OCI-LY3 (cell line): Measurements from ENCODE around the gene RNF152.

Experiments used
- H2AFZ ChIP-seq: fragments of 200-600, 300-600 bp; shearing (Covaris generic); 2 replicates; pipeline ENCODE4 v1.6.0; 2014; ENCODE audit warnings: antibody characterized with exemption, low read depth, low read length
- H3K27ac ChIP-seq: fragments of 200-600, 300-600 bp; sonication (generic); 2 replicates; pipeline ENCODE4 v1.5.1; 2014; ENCODE audit warnings: mild to moderate bottlenecking, low read length, moderate library complexity, mixed read lengths
- H3K27me3 ChIP-seq: fragments of 200-600, 300-600 bp; sonication (generic); 2 replicates; pipeline ENCODE4 v1.6.1; 2014; ENCODE audit warnings: low read depth, low read length, mixed read lengths
- H3K36me3 ChIP-seq: fragments of 200-600, 300-600 bp; sonication (generic); replicated peaks from 2 replicates; pipeline ENCODE3; 2014; ENCODE audit warnings: low read depth, low read length, mixed read lengths
- H3K4me1 ChIP-seq: fragments of 300-600, 200-600 bp; sonication (generic); 2 replicates; pipeline ENCODE4 v1.6.1; 2014; ENCODE audit warnings: low read length, mixed read lengths
- H3K4me2 ChIP-seq: fragments of 200-600, 300-600 bp; sonication (generic); 2 replicates; pipeline ENCODE4 v1.6.1; 2014; ENCODE audit warnings: low read length, mixed read lengths
- H3K4me3 ChIP-seq: fragments of 300-600, 200-600 bp; sonication (generic); 2 replicates; pipeline ENCODE4 v1.5.1; 2014; ENCODE audit warnings: antibody characterized with exemption, mild to moderate bottlenecking, low read length, moderate library complexity
- H3K79me2 ChIP-seq: fragments of 300-600, 200-600 bp; shearing (Covaris generic); 2 replicates; pipeline ENCODE4 v1.6.1; 2014; ENCODE audit warnings: mild to moderate bottlenecking, low read length, mixed read lengths
- H3K9ac ChIP-seq: fragments of 300-600, 200-600 bp; shearing (Covaris generic); 2 replicates; pipeline ENCODE4 v1.6.0; 2014; ENCODE audit warnings: mild to moderate bottlenecking, low read length, moderate library complexity
- H3K9me3 ChIP-seq: fragments of 200-600, 300-600 bp; shearing (Covaris generic); 2 replicates; pipeline ENCODE4 v1.6.1; 2014; ENCODE audit warnings: low read length, mixed read lengths; ENCODE audit not compliant: insufficient read depth
- H4K20me1 ChIP-seq: fragments of 200-600, 300-600 bp; sonication (generic); 2 replicates; pipeline ENCODE4 v1.6.1; 2016; ENCODE audit warnings: low read length, mixed read lengths; ENCODE audit not compliant: insufficient read depth
- EZH2phosphoT487 ChIP-seq: fragments of 200-600 bp; shearing (Covaris generic); IDR thresholded peaks from 2 replicates; pipeline ENCODE4 v1.6.1; 2018; ENCODE audit warnings: antibody characterized with exemption, mixed run types, low read depth
- TF ChIP-seq, protein P1 (sequence below): fragments of 200-600, 300-600 bp; sonication (generic); IDR thresholded peaks from 2 replicates; pipeline ENCODE4 v1.5.1; 2014; ENCODE audit warnings: antibody characterized with exemption, low read length, low read depth

The RNF152 gene, protein sequence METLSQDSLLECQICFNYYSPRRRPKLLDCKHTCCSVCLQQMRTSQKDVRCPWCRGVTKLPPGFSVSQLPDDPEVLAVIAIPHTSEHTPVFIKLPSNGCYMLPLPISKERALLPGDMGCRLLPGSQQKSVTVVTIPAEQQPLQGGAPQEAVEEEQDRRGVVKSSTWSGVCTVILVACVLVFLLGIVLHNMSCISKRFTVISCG

DNA sequence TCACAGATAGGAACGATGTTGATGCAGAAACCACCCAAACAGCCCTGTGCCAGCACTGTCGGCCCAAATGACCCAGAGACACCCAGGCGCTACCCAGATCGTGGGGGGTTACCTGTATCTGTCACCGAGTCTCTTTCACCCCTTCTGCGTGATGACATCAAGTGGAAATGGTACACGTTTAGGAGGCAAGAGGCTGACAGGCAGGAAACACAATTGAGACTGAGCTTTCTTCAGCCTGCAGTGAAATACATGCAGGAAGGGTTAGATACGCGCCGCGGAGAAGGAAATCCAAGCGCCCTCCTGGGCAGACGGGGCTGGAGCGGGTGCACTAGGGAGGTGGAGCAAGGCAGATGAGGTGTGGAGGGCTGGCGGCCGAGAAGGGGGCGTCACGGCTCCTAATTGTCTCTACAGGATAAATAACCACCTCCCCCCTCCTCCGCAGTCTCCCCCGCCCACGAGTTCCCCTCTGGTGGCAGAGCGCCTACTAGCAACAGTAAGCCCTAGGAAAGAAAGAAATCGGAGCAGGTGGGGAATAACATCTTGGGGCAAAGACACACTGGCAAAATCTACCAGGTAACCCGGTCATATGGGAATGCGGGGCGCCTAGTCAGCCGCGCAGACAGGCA, at the start of gene RNF152:
RNF152 (minus strand) TSS at position 325 of the 626 bp plus-strand sequence. CDS start 76,544 bp downstream, outside the sequence.
- Histone ChIP-seq H4K20me1 (no peaks in the 10 kb centered on the region), H3K4me2 (no peak within 1 kb of the TSS), H3K36me3 (no peaks in the 10 kb centered on the region), H3K27ac (no peak within 1 kb of the TSS), H3K79me2 (no peaks in the 10 kb centered on the region), H3K4me1 (no peaks in the 10 kb centered on the region), H3K9ac (no peak within 1 kb of the TSS), H3K4me3 (no peak within 1 kb of the TSS), H3K9me3 (no peaks in the 10 kb centered on the region), H3K27me3 (peaks cover 37% of the 10 kb centered on the region), H2AFZ (no peak within 1 kb of the TSS)
- TF ChIP-seq, protein P1, sequence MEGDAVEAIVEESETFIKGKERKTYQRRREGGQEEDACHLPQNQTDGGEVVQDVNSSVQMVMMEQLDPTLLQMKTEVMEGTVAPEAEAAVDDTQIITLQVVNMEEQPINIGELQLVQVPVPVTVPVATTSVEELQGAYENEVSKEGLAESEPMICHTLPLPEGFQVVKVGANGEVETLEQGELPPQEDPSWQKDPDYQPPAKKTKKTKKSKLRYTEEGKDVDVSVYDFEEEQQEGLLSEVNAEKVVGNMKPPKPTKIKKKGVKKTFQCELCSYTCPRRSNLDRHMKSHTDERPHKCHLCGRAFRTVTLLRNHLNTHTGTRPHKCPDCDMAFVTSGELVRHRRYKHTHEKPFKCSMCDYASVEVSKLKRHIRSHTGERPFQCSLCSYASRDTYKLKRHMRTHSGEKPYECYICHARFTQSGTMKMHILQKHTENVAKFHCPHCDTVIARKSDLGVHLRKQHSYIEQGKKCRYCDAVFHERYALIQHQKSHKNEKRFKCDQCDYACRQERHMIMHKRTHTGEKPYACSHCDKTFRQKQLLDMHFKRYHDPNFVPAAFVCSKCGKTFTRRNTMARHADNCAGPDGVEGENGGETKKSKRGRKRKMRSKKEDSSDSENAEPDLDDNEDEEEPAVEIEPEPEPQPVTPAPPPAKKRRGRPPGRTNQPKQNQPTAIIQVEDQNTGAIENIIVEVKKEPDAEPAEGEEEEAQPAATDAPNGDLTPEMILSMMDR, result no peak
- TF ChIP-seq EZH2phosphoT487, result no peak

DNA sequence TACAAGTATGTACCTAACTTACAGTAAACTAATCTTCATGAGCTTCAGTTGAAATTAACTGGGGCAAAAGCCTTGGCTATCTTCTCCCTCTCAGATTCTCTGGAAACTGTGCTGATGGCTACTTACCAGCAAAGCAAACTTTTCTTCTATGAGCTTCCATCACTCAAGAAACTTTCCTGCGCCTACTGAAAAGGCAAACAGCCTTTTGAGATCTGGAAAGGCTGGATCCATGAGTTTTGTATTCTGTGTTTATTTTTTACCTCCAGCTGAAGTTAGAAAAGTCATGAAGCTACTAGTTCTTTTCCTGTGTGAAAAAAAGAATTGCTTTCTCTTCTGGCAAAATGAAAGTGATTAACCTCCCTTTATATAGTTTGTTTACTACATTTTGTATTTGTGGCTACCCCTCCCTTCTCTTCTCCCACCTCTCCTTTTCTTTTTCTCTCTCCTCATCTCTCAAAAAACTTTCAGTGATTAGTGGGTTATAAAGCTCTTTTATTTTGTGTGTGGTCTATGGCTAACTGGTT, 49.2 kb upstream of the RNF152 start:
- no peak overlapping the region for H3K4me2 ChIP-seq
- H3K36me3 ChIP-seq, result no peaks in the 10 kb centered on the region
- H3K27me3 ChIP-seq, result peaks cover 95% of the 10 kb centered on the region
- H3K9me3 ChIP-seq, result no peaks in the 10 kb centered on the region
- H4K20me1 ChIP-seq, result peaks cover 13% of the 10 kb centered on the region; the same call in 1 of the 2 replicates
- no peaks in the 10 kb centered on the region for H3K4me1 ChIP-seq
- H3K79me2 ChIP-seq, result no peaks in the 10 kb centered on the region
- no peak overlapping the region for H3K9ac ChIP-seq
- no peak overlapping the region for H3K27ac ChIP-seq
- TF ChIP-seq EZH2phosphoT487, result no peak
- TF ChIP-seq, protein P1, result no peak
- no peak overlapping the region for H2AFZ ChIP-seq
- H3K4me3 ChIP-seq, result no peak overlapping the region

DNA sequence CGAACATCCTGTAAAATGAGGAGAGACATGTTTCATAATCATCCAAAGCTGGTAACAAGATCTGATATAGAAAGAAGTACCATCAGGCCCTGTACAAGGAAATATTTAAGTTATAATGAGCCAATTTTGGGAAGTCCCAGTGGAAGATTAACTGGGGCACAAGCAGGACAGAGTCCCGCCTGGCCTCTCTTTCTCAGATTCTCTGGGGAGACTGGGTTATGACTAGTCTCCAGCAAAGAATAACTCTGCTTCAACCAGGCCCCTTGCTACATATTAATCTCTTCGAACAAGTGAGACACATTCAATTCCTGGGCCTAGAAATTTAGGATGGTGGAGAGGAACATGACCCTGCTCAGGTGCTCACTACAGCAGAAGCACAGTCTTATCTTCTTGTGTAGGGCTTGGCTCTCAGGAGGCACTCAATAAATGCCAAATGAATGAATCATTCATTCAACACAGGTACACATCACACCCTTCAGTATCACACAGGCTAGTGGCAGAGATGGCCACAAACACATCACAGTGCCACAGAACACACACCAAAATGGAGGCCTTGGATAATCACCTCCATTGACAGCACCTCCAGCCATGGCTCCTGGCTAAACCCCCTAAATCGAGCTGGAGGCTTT, 46.4 kb upstream of the RNF152 start:
- H3K4me2 ChIP-seq, result no peak overlapping the region
- no peak overlapping the region for H3K27ac ChIP-seq
- no peaks in the 10 kb centered on the region for H3K36me3 ChIP-seq
- TF ChIP-seq EZH2phosphoT487, result no peak
- TF ChIP-seq, protein P1, result no peak
- H3K9me3 ChIP-seq, result no peaks in the 10 kb centered on the region
- no peak overlapping the region for H3K9ac ChIP-seq
- no peak overlapping the region for H2AFZ ChIP-seq
- H3K27me3 ChIP-seq, result peaks cover 95% of the 10 kb centered on the region
- H3K79me2 ChIP-seq, result no peaks in the 10 kb centered on the region
- no peaks in the 10 kb centered on the region for H3K4me1 ChIP-seq
- peaks cover 12% of the 10 kb centered on the region; the same call in 1 of the 2 replicates for H4K20me1 ChIP-seq
- no peak overlapping the region for H3K4me3 ChIP-seq

DNA sequence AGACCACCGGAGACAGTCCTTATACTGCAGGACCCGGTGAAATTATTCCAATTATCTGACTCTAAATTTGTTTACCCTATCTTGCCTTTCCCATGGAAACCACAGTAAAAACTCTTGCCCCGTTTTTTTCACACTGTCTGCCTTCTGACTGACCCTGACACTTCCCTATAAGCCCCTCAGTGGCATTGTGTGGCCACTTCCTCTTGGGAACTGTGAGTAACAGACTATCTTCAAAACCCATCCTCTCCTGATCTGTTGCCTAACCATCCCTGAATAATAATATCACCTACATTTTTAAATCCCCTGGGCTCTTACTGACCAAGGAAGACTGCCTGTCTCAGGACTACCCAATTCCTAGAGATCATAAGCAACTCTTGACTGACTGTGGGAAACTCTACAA, 42.6 kb upstream of the RNF152 start:
- Histone ChIP-seq H3K4me3 (no peak overlapping the region), H3K9me3 (no peaks in the 10 kb centered on the region), H2AFZ (no peak overlapping the region), H3K79me2 (no peaks in the 10 kb centered on the region), H3K4me2 (no peak overlapping the region), H3K36me3 (no peaks in the 10 kb centered on the region), H3K9ac (no peak overlapping the region), H3K27ac (no peak overlapping the region), H4K20me1 (peaks cover 12% of the 10 kb centered on the region; the same call in 1 of the 2 replicates), H3K4me1 (no peaks in the 10 kb centered on the region), H3K27me3 (peaks cover 96% of the 10 kb centered on the region)
- TF ChIP-seq EZH2phosphoT487, result no peak
- TF ChIP-seq, protein P1, result no peak
